Stomach (tissue), 9 donors: Measurements from ENCODE around the gene PTPRD. TPM values are rescaled to one million over a fixed set of nuclear protein-coding genes. Genes with fewer than 3 reads are reported as not detected.
A peak's percentile ranks its signal among the peaks of the same experiment; 100 is the strongest.

ENCODE experiments used
- DNase-seq, 2 donors: peaks; one replicate each; pipeline versions ENCODE4 v3.0.0 to v3.0.0-alpha.2; 2013 to 2019
- H3K27ac ChIP-seq, 5 donors: fragments of 200-600 bp in 4 of 5; sonication (generic) in 4 of 5; one replicate each; pipeline ENCODE4 v1.5.1; 2013 to 2019; ENCODE audit warnings: mild to moderate bottlenecking in 1 of 5, moderate library complexity in 1 of 5
- H3K27me3 ChIP-seq, 3 donors: fragments of 200-600 bp; sonication (generic); one replicate each; pipeline ENCODE4 v1.5.1; 2017 to 2019; ENCODE audit warnings: mixed run types in 1 of 3
- H3K36me3 ChIP-seq, 4 donors: fragments of 200-600 bp; sonication (generic); 1 replicate in 3 of 4; 2 replicates in 1 of 4; pipeline ENCODE4 v1.5.1; 2016 to 2019
- H3K4me1 ChIP-seq, 4 donors: fragments of 200-600 bp; sonication (generic); one replicate each; pipeline ENCODE4 v1.5.1; 2016 to 2019
- H3K4me3 ChIP-seq, 4 donors: fragments of 200-600 bp; sonication (generic) in 3 of 4; one replicate each; pipeline ENCODE4 v1.5.1; 2016 to 2019; ENCODE audit warnings: mild to moderate bottlenecking in 1 of 4
- H3K9me3 ChIP-seq, 4 donors: fragments of 200-600 bp; sonication (generic); one replicate each; pipeline ENCODE4 v1.5.1; 2016 to 2019
- CTCF ChIP-seq, 7 experiments: fragments of 450-650 bp in 4 of 7; fragments of 200-600 bp in 3 of 7; sonication (generic) in 3 of 7; IDR thresholded peaks; one replicate each; pipeline ENCODE4 v1.5.1; 2016 to 2019; ENCODE audit warnings: antibody characterized with exemption in 7 of 7, control low read depth in 2 of 7, mild to moderate bottlenecking in 1 of 7
- EP300 ChIP-seq: sonication (generic); formaldehyde crosslinking; IDR thresholded peaks from one replicate; pipeline ENCODE4 v1.6.1; 2017; ENCODE audit warnings: antibody characterized with exemption
- POLR2A ChIP-seq, 4 donors: fragments of 450-650 bp; IDR thresholded peaks; one replicate each; pipeline ENCODE4 v1.6.1; 2016; ENCODE audit warnings: antibody characterized with exemption in 4 of 4, control low read depth in 2 of 4, mild to moderate bottlenecking in 1 of 4, moderate library complexity in 1 of 4
- POLR2AphosphoS5 ChIP-seq, 3 donors: sonication (generic); formaldehyde crosslinking; IDR thresholded peaks; one replicate each; pipeline ENCODE4 v1.6.1; 2016; ENCODE audit warnings: antibody characterized with exemption in 3 of 3
- WGBS, 5 donors: extraction: QIAGEN DNeasy Blood & Tissue Kit in 3 of 5; methylation state at CpG; one replicate each; pipeline versions ENCODE4 v1.1.5 to v1.1.7; 2013 to 2018; 5-methylcytosine and 5-hydroxymethylcytosine counted together
- intact Hi-C: fragments of 100-400 bp; cut with DNase I; formaldehyde crosslinking; loops from one replicate; pipeline ENCODE4 v1.15.1; 2023; ENCODE audit warnings: low total_unique reads
- polyA plus RNA-seq, 3 donors: library from polyadenylated mRNA; stranded (reverse); fragments of 200-250 nt; gene quantifications; one replicate each; pipeline ENCODE4 v1.2.3, GENCODE V29; 2013
- total RNA-seq, 5 donors: library from RNA; depleted of rRNA; stranded (reverse); fragments of >200 nt; gene quantifications; one replicate each; pipeline versions ENCODE4 v1.1.0 to v1.2.3, GENCODE V29; 2014 to 2016
- donor health status: healthy with polysubstance abuse.
- donor health status: Bipolar disorder and iron deficiency.
- donor health status: healthy.

Gene PTPRD
- total and polyA plus RNA-seq, 8 donors = 0.12 to 53.1 (median 1.2) TPM

DNA sequence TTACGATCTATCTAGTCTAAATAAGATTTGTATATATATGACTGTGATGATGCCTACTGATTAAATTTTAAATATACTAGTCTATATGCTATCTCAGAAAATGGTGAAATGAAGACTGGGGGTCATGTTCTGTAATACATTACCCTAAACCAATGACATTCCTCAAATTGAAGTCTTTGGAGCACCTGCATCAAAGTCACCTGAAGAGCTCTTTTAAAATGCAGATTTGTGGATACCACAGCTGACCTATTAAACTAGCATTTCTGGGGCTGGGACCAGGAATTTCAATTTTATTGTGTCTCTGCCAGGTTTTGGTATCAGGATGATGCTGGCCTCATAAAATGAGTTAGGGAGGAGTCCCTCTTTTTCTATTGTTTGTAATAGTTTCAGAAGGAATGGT is 2181.3 kb downstream of the PTPRD start:
- Histone ChIP-seq H3K27me3 (no peaks in the 10 kb centered on the region), H3K9me3 (no peaks in the 10 kb centered on the region), H3K36me3 (no peaks in the 10 kb centered on the region), H3K4me1 (no peaks in the 10 kb centered on the region), H3K4me3 (no peak overlapping the region), H3K27ac (no peak overlapping the region)
- WGBS, 5 donors = 91 to 95% (median 92%) methylated on average over 1 of the region's 1 CpG
- no peak for TF ChIP-seq EP300
- intact Hi-C loops = no loop called here
- DNase-seq = no peak

DNA sequence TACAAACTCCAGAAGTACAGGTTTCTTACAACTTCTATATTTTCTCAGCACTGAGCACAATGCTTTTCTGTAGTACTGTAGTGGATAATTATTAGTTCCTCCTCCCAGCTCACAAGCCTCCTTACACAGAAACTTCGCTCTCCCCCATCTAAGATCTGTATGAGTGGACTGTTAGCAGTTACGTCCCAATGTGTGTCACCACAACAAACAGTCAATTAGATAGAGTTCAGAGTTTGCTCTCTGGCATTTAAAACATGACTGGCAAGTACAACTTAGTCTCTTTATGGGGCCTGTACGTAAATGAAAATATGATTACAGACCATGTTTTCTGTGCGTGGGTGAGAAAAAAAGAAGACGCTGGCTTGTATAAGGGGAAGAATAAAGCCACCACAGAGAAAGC is 2181.9 kb downstream of the PTPRD start:
- Histone ChIP-seq H3K4me1 (no peaks in the 10 kb centered on the region), H3K4me3 (no peak overlapping the region), H3K9me3 (no peaks in the 10 kb centered on the region), H3K36me3 (no peaks in the 10 kb centered on the region), H3K27ac (no peak overlapping the region), H3K27me3 (no peaks in the 10 kb centered on the region)
- no peak for TF ChIP-seq POLR2A (IDR thresholded peaks at IDR 0.05)
- TF ChIP-seq POLR2AphosphoS5 (IDR thresholded peaks at IDR 0.05) = no peak
- TF ChIP-seq EP300 = no peak
- no peak for TF ChIP-seq CTCF (IDR thresholded peaks at IDR 0.05)
- WGBS, 5 donors = 71 to 93% (median 89%) methylated on average over 5 of the region's 5 CpGs
- intact Hi-C loops = no loop called here
- DNase-seq = peak in 1 of 2 donors; percentile 5

DNA sequence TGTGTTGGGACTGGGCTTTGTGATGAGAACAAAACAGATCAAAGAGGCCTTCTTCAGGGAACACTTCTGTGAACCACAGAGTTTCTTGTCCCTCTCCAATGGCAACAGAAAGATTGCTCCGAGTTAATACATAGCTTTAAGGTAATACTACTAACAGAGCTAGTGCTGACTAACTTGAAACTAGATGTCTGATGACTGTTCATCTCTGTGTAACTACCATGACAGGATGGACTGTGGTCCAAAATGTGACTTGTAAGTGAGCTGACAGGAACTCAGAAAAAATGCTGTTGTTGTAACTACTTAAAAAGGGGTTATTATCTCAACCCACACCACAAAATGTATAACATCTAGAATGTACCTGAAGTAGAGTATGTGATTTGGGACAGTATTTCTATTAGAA is 2183.0 kb downstream of the PTPRD start:
- TF ChIP-seq CTCF (IDR thresholded peaks at IDR 0.05) (no peak), EP300 (no peak), POLR2A (IDR thresholded peaks at IDR 0.05) (no peak), POLR2AphosphoS5 (IDR thresholded peaks at IDR 0.05) (no peak)
- Histone ChIP-seq H3K36me3 (no peaks in the 10 kb centered on the region), H3K27ac (no peak overlapping the region), H3K4me3 (no peak overlapping the region), H3K4me1 (no peaks in the 10 kb centered on the region), H3K27me3 (no peaks in the 10 kb centered on the region), H3K9me3 (no peaks in the 10 kb centered on the region)
- intact Hi-C loops = no loop called here
- DNase-seq = no peak
- 81 to 100% (median 90%) methylated on average over 1 of the region's 1 CpG for WGBS, 5 donors

DNA sequence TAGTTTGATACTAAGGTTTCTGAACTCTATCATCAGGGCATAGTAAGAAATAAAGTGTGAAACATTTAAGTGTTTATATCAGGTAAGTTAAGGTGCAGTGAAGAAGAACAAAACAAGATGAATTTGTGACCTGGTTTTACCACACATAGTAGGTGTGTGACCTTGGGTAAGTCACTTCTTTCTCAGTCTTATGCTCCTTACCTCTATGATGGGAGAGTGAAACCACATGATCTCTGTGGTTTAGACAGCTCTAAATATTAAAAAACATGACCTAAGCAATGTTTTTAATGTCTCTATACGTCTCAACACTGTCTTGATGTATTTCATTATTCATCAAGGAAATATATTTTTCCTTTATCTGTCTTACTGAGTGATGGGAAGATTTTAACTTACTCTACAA is 2183.6 kb downstream of the PTPRD start:
- intact Hi-C loops = no loop called here
- TF ChIP-seq EP300 (no peak), POLR2A (IDR thresholded peaks at IDR 0.05) (no peak), POLR2AphosphoS5 (IDR thresholded peaks at IDR 0.05) (no peak), CTCF (IDR thresholded peaks at IDR 0.05) (no peak)
- no peak overlapping the region for H3K4me3 ChIP-seq
- H3K9me3 ChIP-seq = no peaks in the 10 kb centered on the region
- no peaks in the 10 kb centered on the region for H3K4me1 ChIP-seq
- H3K27ac ChIP-seq = no peak overlapping the region
- 83 to 91% (median 85%) methylated on average over 1 of the region's 1 CpG for WGBS, 5 donors
- DNase-seq = no peak
- no peaks in the 10 kb centered on the region for H3K27me3 ChIP-seq
- H3K36me3 ChIP-seq = no peaks in the 10 kb centered on the region

DNA sequence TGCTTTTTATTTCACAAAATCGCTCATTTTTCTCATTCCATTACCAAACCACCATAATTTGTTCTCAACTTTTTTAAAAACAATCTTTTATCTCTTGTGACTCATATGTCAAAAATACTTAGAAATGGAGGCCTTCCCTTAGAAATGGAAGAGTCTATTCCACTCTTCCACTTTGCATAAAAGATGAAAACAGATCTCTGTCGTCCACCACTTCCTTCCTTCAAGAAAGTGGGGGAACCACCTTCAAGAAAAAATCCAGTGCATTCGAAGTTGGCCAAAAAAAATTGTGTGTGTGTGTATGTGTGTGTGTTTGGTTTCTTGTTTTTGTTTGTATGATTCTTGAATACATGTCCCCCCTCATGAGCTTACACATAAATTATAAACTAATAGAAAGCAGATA is 2184.4 kb downstream of the PTPRD start:
- Histone ChIP-seq H3K4me1 (no peaks in the 10 kb centered on the region), H3K36me3 (no peaks in the 10 kb centered on the region), H3K27me3 (no peaks in the 10 kb centered on the region), H3K9me3 (no peaks in the 10 kb centered on the region), H3K4me3 (no peak overlapping the region), H3K27ac (no peak overlapping the region)
- 63 to 76% (median 68%) methylated on average over 3 of the region's 3 CpGs for WGBS, 5 donors
- DNase-seq = no peak
- intact Hi-C loops = no loop called here
- TF ChIP-seq EP300 (no peak), POLR2A (IDR thresholded peaks at IDR 0.05) (no peak), POLR2AphosphoS5 (IDR thresholded peaks at IDR 0.05) (no peak), CTCF (IDR thresholded peaks at IDR 0.05) (no peak)
